Astrocyte of the cerebellum (primary cell): ENCODE data around the gene URB1.
"Not testable (repeated sequence)": the region's sequence is repeated elsewhere in the genome, so short reads cannot be mapped to it uniquely, and the experiment has no call there.

Experiments
- DNase-seq: peaks from one replicate; pipeline ENCODE4 v3.0.0-alpha.2; 2011; ENCODE audit warnings: low read depth
- H3K4me3 ChIP-seq: 2 replicates; pipeline ENCODE4 v1.5.1; 2011; ENCODE audit warnings: mild to moderate bottlenecking, low read depth, low read length, moderate library complexity
- CTCF ChIP-seq: IDR thresholded peaks from 2 replicates; pipeline ENCODE4 v1.5.1; 2012; ENCODE audit warnings: low read length, low read depth, moderate library complexity, mild to moderate bottlenecking; ENCODE audit errors: missing control alignments
- in situ Hi-C: cut with HindIII; loops from 2 replicates; pipeline ENCODE4 v1.10.0; 2017; ENCODE audit warnings: low sequenced_read_pairs

URB1 gene

GRCh38 chr21:32316361-32317215 is 76.2 kb downstream of the URB1 start:
- no peak for TF ChIP-seq CTCF
- in situ Hi-C loops = no loop called here
- H3K4me3 ChIP-seq = no peak overlapping the region
- no peak for DNase-seq

GRCh38 chr21:32315511-32316281 is 77.1 kb downstream of the URB1 start:
- no peak for TF ChIP-seq CTCF
- in situ Hi-C loops = no loop called here
- H3K4me3 ChIP-seq = no peak overlapping the region
- DNase-seq = no peak

GRCh38 chr21:32314806-32315205 is 78.0 kb downstream of the URB1 start:
- no peak for DNase-seq
- no peak overlapping the region for H3K4me3 ChIP-seq
- in situ Hi-C loops = no loop called here
- TF ChIP-seq CTCF = no peak

- in situ Hi-C loops = no loop called here
- H3K4me3 ChIP-seq = no peak overlapping the region
- TF ChIP-seq CTCF = no peak
- no peak for DNase-seq
Measured at GRCh38 chr21:32312976-32313375, 79.8 kb downstream of the URB1 start.

- in situ Hi-C loops = no loop called here
- no peak for TF ChIP-seq CTCF
- DNase-seq = no peak
- H3K4me3 ChIP-seq = no peak overlapping the region
Measured at GRCh38 chr21:32312326-32312725, 80.5 kb downstream of the URB1 start.

GRCh38 chr21:32311621-32312020 is 81.2 kb downstream of the URB1 start:
- no peak for TF ChIP-seq CTCF
- no peak overlapping the region for H3K4me3 ChIP-seq
- DNase-seq = no peak
- in situ Hi-C loops = no loop called here

- DNase-seq, H3K4me3 ChIP-seq, in situ Hi-C loops: not testable (repeated sequence)
Measured at GRCh38 chr21:32310976-32311375, 81.8 kb downstream of the URB1 start.
